Astrocyte of the cerebellum (primary cell): ENCODE data around the gene CLEC19A.

Experiments used
- DNase-seq: peaks from one replicate; pipeline ENCODE4 v3.0.0-alpha.2; 2011; ENCODE audit warnings: low read depth
- H3K4me3 ChIP-seq: 2 replicates; pipeline ENCODE4 v1.5.1; 2011; ENCODE audit warnings: mild to moderate bottlenecking, low read depth, low read length, moderate library complexity
- CTCF ChIP-seq: IDR thresholded peaks from 2 replicates; pipeline ENCODE4 v1.5.1; 2012; ENCODE audit warnings: low read length, low read depth, moderate library complexity, mild to moderate bottlenecking; ENCODE audit errors: missing control alignments
- in situ Hi-C: cut with HindIII; loops from 2 replicates; pipeline ENCODE4 v1.10.0; 2017; ENCODE audit warnings: low sequenced_read_pairs

CLEC19A gene

GRCh38 chr16:19288872-19289799, 3.6 kb downstream of the CLEC19A start:
- no peak for TF ChIP-seq CTCF
- H3K4me3 ChIP-seq = no peak overlapping the region
- no peak for DNase-seq
- in situ Hi-C loops = no loop called here

- no peak for DNase-seq
- H3K4me3 ChIP-seq = no peak overlapping the region
- no peak for TF ChIP-seq CTCF
- in situ Hi-C loops = no loop called here
Observed at GRCh38 chr16:19289811-19290485, 4.4 kb downstream of the CLEC19A start.

DNA sequence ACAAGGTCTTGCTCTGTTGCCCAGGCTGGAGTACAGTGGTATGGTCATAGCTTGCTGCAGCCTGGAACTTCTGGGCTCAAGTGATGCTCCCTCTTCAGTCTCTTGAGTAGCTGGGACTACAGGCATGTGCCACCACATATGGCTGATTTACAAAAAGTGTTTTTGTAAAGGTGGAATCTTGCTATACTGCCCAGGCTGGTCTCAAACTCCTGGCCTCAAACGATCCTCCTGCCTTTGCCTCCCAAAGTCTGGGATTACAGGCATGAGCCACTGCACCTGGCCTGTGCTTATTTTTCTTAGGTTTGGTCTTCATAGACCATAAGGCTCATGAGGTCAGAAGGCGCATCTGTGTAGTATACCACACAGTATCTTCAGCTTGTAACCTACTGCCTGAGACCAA, 5.3 kb downstream of the CLEC19A start:
- in situ Hi-C loops = no loop called here
- no peak for TF ChIP-seq CTCF
- DNase-seq = no peak
- H3K4me3 ChIP-seq = no peak overlapping the region

GRCh38 chr16:19291475-19291874, 5.9 kb downstream of the CLEC19A start:
- no peak for TF ChIP-seq CTCF
- in situ Hi-C loops = no loop called here
- no peak overlapping the region for H3K4me3 ChIP-seq
- no peak for DNase-seq

DNA sequence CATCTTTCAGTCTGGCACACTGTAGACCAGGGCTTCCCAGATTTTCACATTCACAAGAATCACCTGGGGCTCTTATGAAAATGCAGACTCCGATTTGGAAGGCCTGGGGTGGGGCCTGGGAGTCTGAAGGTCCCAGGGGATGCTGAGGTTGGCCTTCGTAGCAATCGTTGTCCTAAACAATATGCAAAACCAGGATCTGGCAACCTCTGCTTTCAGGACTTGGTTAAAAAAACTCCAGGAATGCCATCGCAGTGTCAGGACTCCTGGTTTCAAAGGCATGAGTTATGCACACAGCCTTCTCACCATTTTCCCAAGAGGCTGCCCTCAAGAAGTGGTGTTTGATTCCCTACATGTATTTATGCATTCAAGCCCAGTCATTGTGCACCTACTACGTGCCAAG, 6.7 kb downstream of the CLEC19A start:
- no peak overlapping the region for H3K4me3 ChIP-seq
- in situ Hi-C loops = no loop called here
- TF ChIP-seq CTCF = no peak
- DNase-seq = no peak

- no peak for DNase-seq
- in situ Hi-C loops = no loop called here
- TF ChIP-seq CTCF = no peak
- no peak overlapping the region for H3K4me3 ChIP-seq
Observed at GRCh38 chr16:19294156-19294649, 8.7 kb downstream of the CLEC19A start.
